Astrocyte (in vitro differentiated cells and primary cell): ENCODE data around the gene ADAP1. TPM values are rescaled to one million over a fixed set of nuclear protein-coding genes. Genes with fewer than 3 reads are reported as not detected.

Experiments used
- DNase-seq: peaks from one replicate; pipeline ENCODE4 v3.0.0-alpha.2; 2010; ENCODE audit warnings: low read depth
- FAIRE-seq: peaks from 2 replicates; lab custom pipeline; 2011; peaks lifted over from hg19 to GRCh38; lab: Jason Lieb, UNC
- H2AFZ ChIP-seq: 2 replicates; pipeline ENCODE4 v1.6.0; 2012; ENCODE audit warnings: low read depth, low read length, inconsistent platforms
- H3K27ac ChIP-seq: 2 replicates; pipeline ENCODE4 v1.5.1; 2011; ENCODE audit warnings: low read depth, low read length, inconsistent platforms
- H3K27me3 ChIP-seq: 2 replicates; pipeline ENCODE4 v1.6.0; 2011; ENCODE audit warnings: low read length, inconsistent platforms; ENCODE audit not compliant: insufficient read depth
- H3K36me3 ChIP-seq: 2 replicates; pipeline ENCODE4 v1.5.1; 2011; ENCODE audit warnings: low read length, inconsistent platforms; ENCODE audit not compliant: insufficient read depth
- H3K4me1 ChIP-seq: 2 replicates; pipeline ENCODE4 v1.5.1; 2011; ENCODE audit warnings: low read length, inconsistent platforms; ENCODE audit not compliant: insufficient read depth
- H3K4me2 ChIP-seq: 2 replicates; pipeline ENCODE4 v1.6.0; 2012; ENCODE audit warnings: low read length, inconsistent platforms
- H3K4me3 ChIP-seq: 2 replicates; pipeline ENCODE4 v1.5.1; 2011; ENCODE audit warnings: low read depth, mild to moderate bottlenecking, low read length, inconsistent platforms; ENCODE audit not compliant: insufficient read depth
- H3K79me2 ChIP-seq: 2 replicates; pipeline ENCODE4 v1.6.0; 2012; ENCODE audit warnings: mild to moderate bottlenecking, low read length, inconsistent platforms; ENCODE audit not compliant: insufficient read depth
- H3K9ac ChIP-seq: 2 replicates; pipeline ENCODE4 v1.6.0; 2012; ENCODE audit warnings: mild to moderate bottlenecking, low read length, inconsistent platforms
- H3K9me3 ChIP-seq: 2 replicates; pipeline ENCODE4 v1.5.1; 2012; ENCODE audit warnings: low read depth, mild to moderate bottlenecking, low read length, inconsistent platforms; ENCODE audit not compliant: insufficient read depth
- H4K20me1 ChIP-seq: 2 replicates; pipeline ENCODE4 v1.6.0; 2012; ENCODE audit warnings: low read length, inconsistent platforms; ENCODE audit not compliant: insufficient read depth
- H3K27ac Mint-ChIP-seq: one replicate; pipeline ENCODE4 v1.8.0; 2021; ENCODE audit warnings: mild to moderate bottlenecking, mixed read lengths; ENCODE audit not compliant: unreplicated experiment
- H3K27me3 Mint-ChIP-seq: one replicate; pipeline ENCODE4 v1.8.0; 2021; ENCODE audit warnings: low read depth, mixed read lengths; ENCODE audit not compliant: unreplicated experiment
- H3K36me3 Mint-ChIP-seq: one replicate; pipeline ENCODE4 v1.8.0; 2021; ENCODE audit warnings: low read depth, mixed read lengths; ENCODE audit not compliant: unreplicated experiment
- H3K4me1 Mint-ChIP-seq: one replicate; pipeline ENCODE4 v1.8.0; 2021; ENCODE audit warnings: low read depth, mixed read lengths; ENCODE audit not compliant: unreplicated experiment
- H3K4me3 Mint-ChIP-seq: one replicate; pipeline ENCODE4 v1.8.0; 2021; ENCODE audit warnings: mild to moderate bottlenecking, moderate library complexity, mixed read lengths; ENCODE audit not compliant: unreplicated experiment
- H3K9me3 Mint-ChIP-seq: one replicate; pipeline ENCODE4 v1.8.0; 2021; ENCODE audit warnings: mild to moderate bottlenecking, mixed read lengths; ENCODE audit not compliant: unreplicated experiment
- EZH2 ChIP-seq: IDR thresholded peaks from 2 replicates; pipeline ENCODE4 v1.6.1; 2012; ENCODE audit warnings: mild to moderate bottlenecking, low read length, inconsistent platforms; ENCODE audit not compliant: insufficient read depth
- total RNA-seq: library from RNA; stranded (reverse); gene quantifications from 2 replicates; pipeline ENCODE4 v1.2.1, GENCODE V29; 2021
- TF ChIP-seq, protein P1 (sequence below): IDR thresholded peaks from 2 replicates; pipeline ENCODE4 v1.5.1; 2011; ENCODE audit warnings: low read depth, mild to moderate bottlenecking, inconsistent platforms, low read length, moderate library complexity; ENCODE audit not compliant: insufficient read depth

The ADAP1 gene
- total RNA-seq, 1 donor from 2014 or later: 4.8 TPM

DNA sequence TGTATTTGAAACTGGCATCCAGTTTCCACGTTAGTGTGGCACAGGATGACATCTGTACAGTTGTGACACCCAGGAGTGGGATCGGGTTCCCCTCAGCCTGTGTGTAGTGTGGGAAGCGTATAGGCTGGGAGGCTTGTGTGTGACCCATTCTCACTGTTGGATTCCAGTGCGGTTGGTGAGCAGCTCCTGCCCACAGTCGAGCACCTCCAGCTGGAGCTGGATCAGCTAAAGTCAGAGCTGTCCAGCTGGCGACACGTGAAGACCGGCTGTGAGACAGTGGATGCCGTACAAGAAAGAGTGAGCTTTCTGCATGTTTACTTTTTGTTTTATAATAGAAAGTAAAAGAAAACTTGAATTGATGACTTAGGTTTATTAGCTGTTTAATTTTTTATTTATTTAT lies 96.8 kb downstream of the ADAP1 start:
- no peak overlapping the region for H3K4me3 ChIP-seq
- H3K36me3 ChIP-seq: peaks cover 44% of the 10 kb centered on the region
- H3K27ac ChIP-seq: no peak overlapping the region
- H3K4me1 ChIP-seq: no peaks in the 10 kb centered on the region
- Mint-ChIP-seq H3K27ac (no peak overlapping the region), H3K36me3 (peaks cover 44% of the 10 kb centered on the region), H3K9me3 (no peaks in the 10 kb centered on the region), H3K4me3 (no peak overlapping the region), H3K27me3 (no peaks in the 10 kb centered on the region), H3K4me1 (no peaks in the 10 kb centered on the region)
- DNase-seq (no peak), FAIRE-seq (no peak)
- H3K9me3 ChIP-seq: no peaks in the 10 kb centered on the region
- no peak overlapping the region for H3K9ac ChIP-seq
- peaks cover 11% of the 10 kb centered on the region for H4K20me1 ChIP-seq
- no peaks in the 10 kb centered on the region for H3K27me3 ChIP-seq
- no peak overlapping the region for H3K4me2 ChIP-seq
- no peaks in the 10 kb centered on the region for H3K79me2 ChIP-seq
- no peak overlapping the region for H2AFZ ChIP-seq
- TF ChIP-seq EZH2: no peak
- TF ChIP-seq, protein P1, sequence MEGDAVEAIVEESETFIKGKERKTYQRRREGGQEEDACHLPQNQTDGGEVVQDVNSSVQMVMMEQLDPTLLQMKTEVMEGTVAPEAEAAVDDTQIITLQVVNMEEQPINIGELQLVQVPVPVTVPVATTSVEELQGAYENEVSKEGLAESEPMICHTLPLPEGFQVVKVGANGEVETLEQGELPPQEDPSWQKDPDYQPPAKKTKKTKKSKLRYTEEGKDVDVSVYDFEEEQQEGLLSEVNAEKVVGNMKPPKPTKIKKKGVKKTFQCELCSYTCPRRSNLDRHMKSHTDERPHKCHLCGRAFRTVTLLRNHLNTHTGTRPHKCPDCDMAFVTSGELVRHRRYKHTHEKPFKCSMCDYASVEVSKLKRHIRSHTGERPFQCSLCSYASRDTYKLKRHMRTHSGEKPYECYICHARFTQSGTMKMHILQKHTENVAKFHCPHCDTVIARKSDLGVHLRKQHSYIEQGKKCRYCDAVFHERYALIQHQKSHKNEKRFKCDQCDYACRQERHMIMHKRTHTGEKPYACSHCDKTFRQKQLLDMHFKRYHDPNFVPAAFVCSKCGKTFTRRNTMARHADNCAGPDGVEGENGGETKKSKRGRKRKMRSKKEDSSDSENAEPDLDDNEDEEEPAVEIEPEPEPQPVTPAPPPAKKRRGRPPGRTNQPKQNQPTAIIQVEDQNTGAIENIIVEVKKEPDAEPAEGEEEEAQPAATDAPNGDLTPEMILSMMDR: no peak

DNA sequence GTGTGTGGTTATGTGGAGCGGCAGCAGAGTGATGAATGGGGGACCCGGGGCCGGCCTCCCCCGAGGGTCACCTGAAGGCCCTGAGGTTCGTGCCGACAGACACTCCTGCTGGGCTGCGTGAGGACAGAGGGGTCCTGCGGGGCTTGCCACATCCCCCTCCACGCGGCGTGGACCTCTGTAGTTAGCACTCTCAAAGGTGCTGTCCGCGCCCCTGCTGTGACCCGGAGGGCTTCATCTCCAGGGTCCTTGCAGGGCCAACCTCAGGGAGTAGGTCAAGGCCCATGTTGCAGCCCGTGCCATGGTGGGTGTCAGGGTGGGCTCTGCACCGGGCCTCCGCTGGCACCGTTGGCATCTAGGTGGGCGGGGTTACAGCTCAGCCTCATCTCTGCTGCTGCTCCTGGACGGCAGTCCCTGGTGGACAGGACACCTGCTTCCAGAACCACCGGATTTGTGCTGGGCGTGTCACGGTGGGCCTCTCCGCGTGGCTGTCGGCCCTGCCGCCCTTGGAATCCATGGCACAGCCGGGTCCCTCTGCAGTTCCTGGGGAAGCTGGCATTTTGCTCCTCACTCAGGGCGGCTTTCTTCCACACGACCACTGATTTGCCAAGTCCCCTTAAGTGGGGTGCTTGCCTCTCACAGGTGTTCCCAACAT lies 97.9 kb downstream of the ADAP1 start:
- Histone ChIP-seq H3K27me3 (no peaks in the 10 kb centered on the region), H3K79me2 (no peaks in the 10 kb centered on the region), H3K4me2 (no peak overlapping the region), H4K20me1 (peaks cover 19% of the 10 kb centered on the region), H2AFZ (no peak overlapping the region), H3K27ac (no peak overlapping the region), H3K4me1 (no peaks in the 10 kb centered on the region), H3K9me3 (no peaks in the 10 kb centered on the region), H3K9ac (no peak overlapping the region), H3K4me3 (no peak overlapping the region), H3K36me3 (peaks cover 40% of the 10 kb centered on the region)
- Mint-ChIP-seq H3K27me3 (no peaks in the 10 kb centered on the region), H3K9me3 (no peaks in the 10 kb centered on the region), H3K4me3 (no peak overlapping the region), H3K36me3 (peaks cover 44% of the 10 kb centered on the region), H3K4me1 (no peaks in the 10 kb centered on the region), H3K27ac (no peak overlapping the region)
- no peak for FAIRE-seq
- DNase-seq: no peak
- no peak for TF ChIP-seq EZH2
- TF ChIP-seq, protein P1: no peak

DNA sequence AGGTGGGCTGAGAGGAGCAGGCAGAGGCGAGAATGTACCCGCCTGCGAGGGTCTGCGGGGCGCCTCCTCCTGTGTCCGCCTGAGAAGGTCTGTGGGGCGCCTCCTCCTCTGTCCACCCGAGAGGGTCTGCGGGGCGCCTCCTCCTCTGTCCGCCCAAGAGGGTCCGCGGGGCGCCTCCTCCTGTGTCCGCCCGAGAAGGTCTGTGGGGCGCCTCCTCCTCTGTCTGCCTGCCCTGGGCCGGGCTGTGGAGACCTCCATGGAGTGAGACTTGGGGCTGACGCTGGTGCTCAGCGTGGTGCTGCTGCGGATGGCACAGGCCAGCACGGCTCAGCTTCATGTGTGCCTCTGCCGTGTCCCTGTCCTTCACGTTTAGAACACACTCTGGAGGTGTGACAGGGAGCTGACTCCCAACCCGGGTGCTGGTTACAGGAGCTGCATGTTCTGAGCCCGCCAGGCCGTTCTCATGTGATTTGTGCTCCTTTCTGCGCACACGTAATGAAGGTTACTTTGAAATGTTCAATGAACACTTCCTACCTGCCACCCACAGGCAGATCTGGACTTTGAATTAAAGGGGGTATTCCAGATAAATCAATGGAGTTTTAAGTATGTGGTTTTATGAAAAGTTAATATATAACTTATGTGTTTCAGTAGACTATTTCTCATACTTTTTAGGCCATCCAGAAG lies 98.7 kb downstream of the ADAP1 start:
- no peak overlapping the region for H3K4me2 ChIP-seq
- FAIRE-seq (no peak), DNase-seq (no peak)
- Mint-ChIP-seq H3K9me3 (no peaks in the 10 kb centered on the region), H3K27ac (no peak overlapping the region), H3K4me3 (no peak overlapping the region), H3K36me3 (peaks cover 39% of the 10 kb centered on the region), H3K27me3 (no peaks in the 10 kb centered on the region), H3K4me1 (no peaks in the 10 kb centered on the region)
- H3K27ac ChIP-seq: no peak overlapping the region
- TF ChIP-seq, protein P1: no peak
- no peak for TF ChIP-seq EZH2
- no peak overlapping the region for H3K9ac ChIP-seq
- no peak overlapping the region for H3K4me3 ChIP-seq
- H3K9me3 ChIP-seq: no peaks in the 10 kb centered on the region
- H3K27me3 ChIP-seq: no peaks in the 10 kb centered on the region
- H3K36me3 ChIP-seq: peaks cover 34% of the 10 kb centered on the region
- H3K79me2 ChIP-seq: peaks cover 2% of the 10 kb centered on the region
- H3K4me1 ChIP-seq: no peaks in the 10 kb centered on the region
- peaks cover 25% of the 10 kb centered on the region for H4K20me1 ChIP-seq
- no peak overlapping the region for H2AFZ ChIP-seq
